Tracheal epithelial cell (primary cell): Measurements from ENCODE around the gene CLEC6A. TPM values are rescaled to one million over a fixed set of nuclear protein-coding genes. Genes with fewer than 3 reads are reported as not detected.

Experiments used
- total RNA-seq: library from RNA; depleted of rRNA; stranded (reverse); fragments of >200 nt; gene quantifications from 2 replicates; pipeline ENCODE4 v1.2.1, GENCODE V29; 2014

Gene CLEC6A
- not detected in 2 replicates for total RNA-seq

GRCh38 chr12:8455727-8456360, at the start of gene CLEC6A:
CLEC6A (plus strand) TSS chr12:8455962; CDS start chr12:8456112, 150 bp downstream.

GRCh38 chr12:8513256-8513655, 57.5 kb downstream of the CLEC6A start, which contains the start of gene CLEC4D:
CLEC4D (plus strand) TSS chr12:8513503; CDS start chr12:8513733, 230 bp downstream.

Other genes with a start within 250 kb of the CLEC6A start
- under 0.01 and 0.21 TPM in 2 replicates for gene FAM90A1, start 228.3 kb upstream of the CLEC6A start, total RNA-seq
- under 0.01 TPM in 1 of 2 replicates, not detected in the other for gene CLEC4D, start 57.5 kb downstream of the CLEC6A start, total RNA-seq
- 17.4 TPM in 1 of 2 replicates, not detected in the other for gene CLEC4E, start 84.9 kb downstream of the CLEC6A start, total RNA-seq
- gene AICDA, start 156.9 kb downstream of the CLEC6A start, total RNA-seq = 0.48 TPM in 1 of 2 replicates, not detected in the other
- 0.72 and 11.5 TPM in 2 replicates for gene MFAP5, start 206.9 kb downstream of the CLEC6A start, total RNA-seq
- gene RIMKLB, start 242.0 kb downstream of the CLEC6A start, total RNA-seq = 16.4 and 45.8 TPM in 2 replicates